A375 (cell line): Measurements from ENCODE around the gene YIPF2. TPM values are rescaled to one million over a fixed set of nuclear protein-coding genes. Genes with fewer than 3 reads are reported as not detected.

Experiments
- total RNA-seq: library from RNA; depleted of rRNA; stranded (reverse); fragments of >200 nt; shearing (Covaris generic); gene quantifications from 2 replicates; pipeline ENCODE4 v1.2.3, GENCODE V29; 2014; rRNA removed

Gene YIPF2
- total RNA-seq: 86.8 and 88.2 TPM in 2 replicates

GRCh38 chr19:10928563-10929401 is at the start of gene YIPF2, which contains the start of gene TIMM29:
Gene YIPF2 (minus strand): TSS chr19:10928639. CDS start chr19:10928410, 229 bp downstream.
Gene TIMM29 (plus strand): TSS chr19:10928811. CDS start chr19:10928823, 12 bp downstream.

GRCh38 chr19:10960314-10961072 is 32.1 kb upstream of the YIPF2 start, which contains the start of gene SMARCA4:
Gene SMARCA4 (plus strand): TSS chr19:10961030. CDS start chr19:10984152, 23,122 bp downstream.

Other genes with a start within 250 kb of the YIPF2 start
- gene QTRT1, start 227.2 kb downstream of the YIPF2 start, total RNA-seq: 54.7 and 60.1 TPM in 2 replicates
- gene DNM2, start 210.6 kb downstream of the YIPF2 start, total RNA-seq: 94.8 and 95.6 TPM in 2 replicates
- gene TMED1, start 92.4 kb downstream of the YIPF2 start, total RNA-seq: 68.2 and 72.5 TPM in 2 replicates
- 0.48 TPM in 1 of 2 replicates, not detected in the other for gene C19orf38, start 80.2 kb downstream of the YIPF2 start, total RNA-seq
- 44.2 and 53.4 TPM in 2 replicates for gene CARM1, start 57.1 kb downstream of the YIPF2 start, total RNA-seq
- gene TIMM29, start 172 bp upstream of the YIPF2 start, total RNA-seq: 49.9 and 52.5 TPM in 2 replicates
- gene SMARCA4, start 32.4 kb upstream of the YIPF2 start, total RNA-seq: 218 and 226 TPM in 2 replicates
- gene LDLR, start 160.8 kb upstream of the YIPF2 start, total RNA-seq: 198 and 231 TPM in 2 replicates
- gene SPC24, start 227.1 kb upstream of the YIPF2 start, total RNA-seq: 164 and 193 TPM in 2 replicates